Smooth muscle cell (in vitro differentiated cells): Measurements from ENCODE around the gene STON2. TPM values are rescaled to one million over a fixed set of nuclear protein-coding genes. Genes with fewer than 3 reads are reported as not detected.

Experiments used
- DNase-seq: peaks from one replicate; lab custom pipeline; 2025; ENCODE audit not compliant: unreplicated experiment; lab: John Stamatoyannopoulos, UW
- H2AFZ ChIP-seq: fragments of 200-600 bp; sonication (generic); 2 replicates; pipeline ENCODE4 v1.6.0; 2016; ENCODE audit warnings: antibody characterized with exemption, low read depth, mild to moderate bottlenecking
- H3F3A ChIP-seq: fragments of 200-600 bp; sonication (generic); 2 replicates; pipeline ENCODE4 v1.6.0; 2017; ENCODE audit warnings: antibody characterized with exemption, low read depth
- H3K27ac ChIP-seq: fragments of 200-600 bp; sonication (generic); 2 replicates; pipeline ENCODE4 v1.5.1; 2016; ENCODE audit warnings: low read depth, mild to moderate bottlenecking
- H3K27me3 ChIP-seq: fragments of 200-600 bp; sonication (generic); 2 replicates; pipeline ENCODE4 v1.6.1; 2016; ENCODE audit warnings: low read depth, mild to moderate bottlenecking
- H3K36me3 ChIP-seq: fragments of 200-600 bp; sonication (generic); 2 replicates; pipeline ENCODE4 v1.5.1; 2016; ENCODE audit warnings: low read depth
- H3K4me1 ChIP-seq: fragments of 200-600 bp; sonication (generic); 2 replicates; pipeline ENCODE4 v1.5.1; 2016; ENCODE audit warnings: low read depth
- H3K4me2 ChIP-seq: fragments of 200-600 bp; sonication (generic); 2 replicates; pipeline ENCODE4 v1.6.0; 2016; ENCODE audit warnings: mild to moderate bottlenecking
- H3K4me3 ChIP-seq: fragments of 200-600 bp; sonication (generic); 2 replicates; pipeline ENCODE4 v1.5.1; 2016; ENCODE audit warnings: mild to moderate bottlenecking
- H3K79me2 ChIP-seq: fragments of 200-600 bp; sonication (generic); 2 replicates; pipeline ENCODE4 v1.6.0; 2016; ENCODE audit warnings: low read depth, mild to moderate bottlenecking
- H3K9ac ChIP-seq: fragments of 200-600 bp; sonication (generic); 2 replicates; pipeline ENCODE4 v1.6.0; 2016; ENCODE audit warnings: low read depth
- H3K9me3 ChIP-seq: fragments of 200-600 bp; sonication (generic); replicated peaks from 2 replicates; pipeline ENCODE4 v1.5.1; 2016; ENCODE audit warnings: low read depth
- H4K20me1 ChIP-seq: fragments of 200-600 bp; sonication (generic); 2 replicates; pipeline ENCODE4 v1.6.0; 2016; ENCODE audit warnings: low read depth
- CTCF ChIP-seq: fragments of 200-600 bp; sonication (generic); IDR thresholded peaks from 2 replicates; pipeline ENCODE4 v1.5.1; 2017; ENCODE audit warnings: borderline replicate concordance, mild to moderate bottlenecking, antibody characterized with exemption; ENCODE audit not compliant: insufficient read depth, poor library complexity, severe bottlenecking
- WGBS: methylation state at CpG from one replicate; pipeline ENCODE4 v1.1.7; 2016; ENCODE audit warnings: low lambda C conversion rate; 5-methylcytosine and 5-hydroxymethylcytosine counted together
- polyA plus RNA-seq: library from polyadenylated mRNA; unstranded; fragments of >200 nt; fragmentation: Nextera tagmentation; extraction: Ambion mirVana; gene quantifications from 2 replicates; pipeline ENCODE4 v1.2.1, GENCODE V29; 2016
- total RNA-seq: library from RNA; depleted of rRNA; stranded (reverse); fragments of >200 nt; gene quantifications from 2 replicates; pipeline ENCODE4 v1.2.3, GENCODE V29; 2014

The STON2 gene
- total and polyA plus RNA-seq, 2 experiments from 2014 or later, result 1.7 to 43.6 TPM

DNA sequence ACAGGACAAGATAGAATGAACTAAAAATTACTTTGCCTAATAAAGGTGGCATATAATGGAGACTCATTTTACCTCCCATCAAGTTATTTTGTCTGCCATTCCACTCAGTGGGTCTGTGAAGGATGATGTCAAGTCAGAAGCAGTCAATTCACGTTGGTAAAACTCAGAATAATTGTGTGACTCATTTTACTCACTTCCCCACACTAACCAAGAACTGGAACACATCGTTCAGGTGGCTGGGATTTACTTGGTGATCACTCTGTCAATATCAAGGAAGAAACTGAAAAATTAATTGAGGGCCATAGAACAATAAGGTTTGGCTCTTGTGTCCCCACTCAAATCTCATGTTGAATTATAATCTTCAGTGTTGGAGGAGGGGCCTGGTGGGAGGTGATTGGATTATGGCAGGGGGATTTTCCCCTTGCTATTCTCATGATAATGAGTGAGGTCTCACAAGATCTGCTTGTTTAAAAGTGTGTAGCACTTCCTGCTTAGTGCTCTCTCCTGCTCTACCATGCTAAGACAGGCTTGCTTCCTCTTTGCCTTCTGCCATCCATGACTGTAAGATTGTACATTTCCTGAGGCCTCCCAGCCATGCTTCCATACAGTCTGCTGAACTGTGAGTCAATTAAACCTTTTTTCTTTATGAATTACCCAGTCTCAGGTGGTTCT, 143.7 kb downstream of the STON2 start:
- Histone ChIP-seq H3K79me2 (no peaks in the 10 kb centered on the region), H3F3A (no peaks in the 10 kb centered on the region), H3K36me3 (no peaks in the 10 kb centered on the region), H3K4me2 (no peak overlapping the region), H3K9ac (no peak overlapping the region), H3K4me1 (no peaks in the 10 kb centered on the region), H2AFZ (no peak overlapping the region), H3K4me3 (no peak overlapping the region), H3K27me3 (no peaks in the 10 kb centered on the region), H4K20me1 (no peaks in the 10 kb centered on the region), H3K27ac (no peak overlapping the region), H3K9me3 (no peaks in the 10 kb centered on the region)
- 63% methylated on average over 2 of the region's 2 CpGs for WGBS
- no peak for TF ChIP-seq CTCF
- no peak for DNase-seq

- Histone ChIP-seq H3K9me3 (no peaks in the 10 kb centered on the region), H3K27me3 (no peaks in the 10 kb centered on the region), H3K9ac (no peak overlapping the region), H4K20me1 (no peaks in the 10 kb centered on the region), H3K27ac (no peak overlapping the region), H3K36me3 (no peaks in the 10 kb centered on the region), H3K4me2 (no peak overlapping the region), H2AFZ (no peak overlapping the region), H3K4me1 (no peaks in the 10 kb centered on the region), H3K79me2 (no peaks in the 10 kb centered on the region), H3F3A (no peaks in the 10 kb centered on the region), H3K4me3 (no peak overlapping the region)
- WGBS, result 50% methylated on average over 1 of the region's 1 CpG
- no peak for TF ChIP-seq CTCF
- no peak for DNase-seq
Observed at GRCh38 chr14:81252278-81252677, 147.8 kb downstream of the STON2 start.

DNA sequence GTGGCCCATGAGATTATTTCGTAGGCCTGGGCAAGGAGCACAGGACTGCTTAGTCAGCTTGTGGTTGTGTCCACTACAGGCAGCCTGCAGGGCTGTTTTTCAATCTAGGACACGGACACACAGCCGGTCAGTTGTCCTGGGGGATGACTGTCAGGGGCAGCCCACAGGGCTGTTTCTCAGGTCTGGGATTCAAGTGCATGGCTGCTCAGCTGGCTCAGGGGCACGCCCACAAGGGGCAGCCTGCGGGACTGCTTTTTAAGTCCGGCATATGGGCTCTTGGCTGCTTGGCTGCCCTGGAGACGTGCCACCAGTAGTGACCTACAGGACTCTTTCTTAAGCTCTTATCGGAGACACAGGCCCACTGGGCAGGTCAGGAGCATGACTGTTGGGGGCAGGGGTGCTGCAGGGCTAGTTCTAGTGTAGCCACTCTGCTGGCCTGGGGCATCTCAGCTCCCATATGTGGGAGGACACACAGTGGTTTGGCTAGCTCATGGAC, 152.8 kb downstream of the STON2 start:
- H3K4me3 ChIP-seq, result no peak overlapping the region
- no peaks in the 10 kb centered on the region for H3K9me3 ChIP-seq
- H3K27me3 ChIP-seq, result no peaks in the 10 kb centered on the region
- H3K9ac ChIP-seq, result no peak overlapping the region
- TF ChIP-seq CTCF, result no peak
- no peaks in the 10 kb centered on the region for H3F3A ChIP-seq
- H3K27ac ChIP-seq, result no peak overlapping the region
- no peak for DNase-seq
- H3K36me3 ChIP-seq, result no peaks in the 10 kb centered on the region
- no peak overlapping the region for H3K4me2 ChIP-seq
- H2AFZ ChIP-seq, result no peak overlapping the region
- H3K4me1 ChIP-seq, result no peaks in the 10 kb centered on the region
- H4K20me1 ChIP-seq, result no peaks in the 10 kb centered on the region
- H3K79me2 ChIP-seq, result no peaks in the 10 kb centered on the region
- WGBS, result 69% methylated on average over 8 of the region's 8 CpGs
